Mucosa of stomach (tissue), 1 donor: ENCODE measurements around the gene STPG1.
"Not testable (repeated sequence)": the region's sequence is repeated elsewhere in the genome, so short reads cannot be mapped to it uniquely, and the experiment has no call there.

Experiments used
- H3K27me3 ChIP-seq: one replicate; pipeline ENCODE4 v1.7.0; 2013; ENCODE audit warnings: mild to moderate bottlenecking, low read length; ENCODE audit not compliant: control insufficient read depth, insufficient read depth
- H3K36me3 ChIP-seq: one replicate; pipeline ENCODE4 v1.7.0; 2013; ENCODE audit warnings: low read length; ENCODE audit not compliant: control insufficient read depth, insufficient read depth
- H3K4me1 ChIP-seq: one replicate; pipeline ENCODE4 v1.7.0; 2013; ENCODE audit warnings: mild to moderate bottlenecking, low read length; ENCODE audit not compliant: control insufficient read depth, insufficient read depth
- H3K4me3 ChIP-seq: one replicate; pipeline ENCODE4 v1.7.0; 2013; ENCODE audit warnings: low read length
- H3K9ac ChIP-seq: one replicate; pipeline ENCODE4 v1.7.0; 2013; ENCODE audit warnings: mild to moderate bottlenecking, low read length, moderate library complexity
- H3K9me3 ChIP-seq: one replicate; pipeline ENCODE4 v1.7.0; 2013; ENCODE audit warnings: mild to moderate bottlenecking, low read length, moderate library complexity; ENCODE audit not compliant: control insufficient read depth
- donor health status: Pancreatic carcinoma.

Gene STPG1, protein sequence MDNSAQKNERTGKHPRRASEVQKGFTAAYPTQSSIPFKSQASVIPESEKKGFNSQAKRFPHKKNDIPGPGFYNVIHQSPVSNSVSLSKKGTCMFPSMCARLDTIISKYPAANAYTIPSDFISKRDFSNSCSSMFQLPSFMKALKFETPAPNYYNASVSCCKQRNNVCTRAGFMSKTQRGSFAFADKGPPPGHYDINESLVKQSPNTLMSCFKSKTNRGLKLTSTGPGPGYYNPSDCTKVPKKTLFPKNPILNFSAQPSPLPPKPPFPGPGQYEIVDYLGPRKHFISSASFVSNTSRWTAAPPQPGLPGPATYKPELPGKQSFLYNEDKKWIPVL

DNA sequence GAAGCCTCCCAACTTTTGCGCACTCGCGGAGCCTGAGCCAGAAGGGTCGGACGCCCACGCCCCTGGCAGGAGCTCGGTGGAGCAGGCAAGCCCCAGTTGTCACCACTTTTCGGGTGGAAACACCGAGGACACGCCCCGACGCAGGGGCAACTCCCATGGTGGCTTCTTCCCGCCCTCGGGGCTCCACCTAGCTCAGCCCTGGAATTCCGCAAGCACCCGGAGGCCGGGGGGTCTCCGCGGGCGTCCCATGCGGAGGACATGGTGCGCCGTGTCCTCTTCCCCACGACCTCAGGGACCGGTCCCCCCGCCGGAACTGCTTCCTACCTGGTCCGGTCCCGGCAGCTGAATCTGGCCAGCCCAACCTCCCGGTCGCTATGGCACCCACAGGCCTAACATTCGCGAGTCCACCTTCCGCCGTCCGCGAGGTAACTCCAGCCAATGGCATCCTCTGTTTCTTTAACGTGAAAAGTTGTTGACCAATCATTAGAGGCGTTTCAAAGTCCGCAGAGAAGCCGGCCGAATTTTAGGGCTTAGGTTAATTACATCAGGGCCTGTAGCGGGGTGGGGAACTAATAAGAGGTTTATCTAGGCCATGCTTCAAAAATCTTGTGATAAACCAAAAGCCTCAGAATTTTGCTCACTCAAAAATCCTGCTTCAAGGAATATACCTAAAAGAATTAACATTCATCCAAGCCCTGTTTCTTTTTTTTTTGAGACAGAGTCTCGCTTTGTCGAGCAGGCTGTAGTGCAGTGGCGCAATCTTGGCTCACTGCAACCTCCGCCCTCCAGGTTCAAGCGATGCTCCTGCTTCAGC, at the start of gene STPG1:
STPG1 (minus strand) TSS at position 433 of the 814 bp plus-strand sequence. CDS start 12,394 bp downstream, outside the sequence.
- Histone ChIP-seq H3K4me3 (peak within 1 kb of the TSS; percentile 68), H3K36me3 (no peaks in the 10 kb centered on the region), H3K9ac (peak within 1 kb of the TSS; percentile 92), H3K4me1 (peaks cover 22% of the 10 kb centered on the region), H3K9me3 (no peaks in the 10 kb centered on the region), H3K27me3 (no peaks in the 10 kb centered on the region)

DNA sequence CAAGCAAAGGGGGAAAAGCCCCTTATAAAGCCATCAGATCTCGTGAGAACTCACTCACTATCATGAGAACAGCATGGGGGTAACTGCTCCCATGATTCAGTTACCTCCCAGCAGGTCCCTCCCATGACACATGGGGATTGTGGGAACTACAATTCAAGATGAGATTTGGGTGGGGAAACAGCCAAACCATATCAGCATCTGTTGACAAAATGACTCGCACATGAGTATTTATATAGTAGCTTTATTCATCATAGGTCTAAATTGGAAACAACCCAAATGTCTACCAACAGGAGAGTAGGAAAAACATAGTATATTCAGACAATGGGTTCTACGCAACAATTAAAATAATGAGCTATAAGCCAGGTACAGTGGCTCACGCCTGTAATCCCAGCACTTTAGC, 48.5 kb upstream of the STPG1 start:
- not testable (repeated sequence) for H3K9ac ChIP-seq, H3K9me3 ChIP-seq, H3K4me3 ChIP-seq, H3K27me3 ChIP-seq
- Histone ChIP-seq H3K36me3 (peaks cover 14% of the 10 kb centered on the region), H3K4me1 (peaks cover 20% of the 10 kb centered on the region)

DNA sequence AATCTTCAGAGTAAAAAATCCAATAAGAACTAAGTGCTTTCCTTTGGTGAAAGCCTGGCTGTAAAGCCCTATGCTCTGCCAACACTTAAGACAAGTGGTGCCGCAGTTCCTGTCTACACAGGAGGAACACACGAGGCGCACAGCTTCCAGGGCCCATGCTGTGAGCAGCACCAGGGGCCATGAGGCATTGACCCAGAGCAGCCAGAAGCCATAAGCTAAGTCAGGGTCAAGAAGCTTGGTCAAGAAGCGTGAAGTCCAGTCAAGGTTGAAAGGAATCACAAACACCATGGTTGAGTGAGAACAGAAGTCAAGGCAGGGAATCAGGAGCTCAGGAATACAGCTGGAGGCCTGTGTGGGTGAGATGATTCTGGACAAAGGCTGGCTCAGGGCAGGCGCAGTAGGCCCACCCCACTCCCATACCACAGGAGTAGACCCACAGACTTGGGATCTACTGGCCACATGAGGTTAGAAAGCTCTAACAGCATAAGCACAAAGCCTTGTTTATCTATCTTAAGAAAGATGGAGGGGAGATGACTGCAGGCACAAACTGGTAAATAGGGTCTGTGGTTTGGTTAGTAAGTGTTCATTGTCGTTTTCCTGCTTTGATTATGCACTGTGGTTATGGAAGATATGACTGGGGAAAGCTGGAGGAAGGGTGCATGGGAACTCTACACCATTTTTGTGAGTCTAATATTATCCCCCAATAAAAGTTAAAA, 46.1 kb upstream of the STPG1 start:
- no peak overlapping the region for H3K4me3 ChIP-seq
- H3K27me3 ChIP-seq: no peaks in the 10 kb centered on the region
- H3K9ac ChIP-seq: no peak overlapping the region
- H3K4me1 ChIP-seq: peaks cover 16% of the 10 kb centered on the region
- H3K36me3 ChIP-seq: peaks cover 11% of the 10 kb centered on the region
- H3K9me3 ChIP-seq: no peaks in the 10 kb centered on the region

DNA sequence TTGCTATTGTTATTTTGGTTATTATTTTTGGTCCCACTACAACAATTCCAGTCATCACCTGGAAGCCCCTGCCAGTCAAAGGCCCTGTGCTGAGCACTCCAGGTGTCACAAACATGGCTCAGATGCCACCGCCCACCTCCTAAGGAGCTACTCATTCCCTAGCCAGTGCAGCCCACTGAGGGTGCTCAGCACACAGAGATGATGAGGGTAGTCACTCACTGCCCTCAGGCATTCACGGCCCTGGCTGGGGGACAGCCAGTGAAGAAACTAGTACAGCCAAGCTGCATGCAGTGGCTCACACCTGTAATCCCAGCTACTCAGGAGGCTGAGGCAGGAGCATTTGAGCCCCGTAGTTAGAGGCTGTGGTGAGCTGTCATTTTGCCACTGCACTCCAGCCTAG, 44.3 kb upstream of the STPG1 start:
- H3K9me3 ChIP-seq: no peaks in the 10 kb centered on the region
- H3K4me3 ChIP-seq: no peak overlapping the region
- no peak overlapping the region for H3K9ac ChIP-seq
- H3K36me3 ChIP-seq: peaks cover 12% of the 10 kb centered on the region
- H3K4me1 ChIP-seq: no peaks in the 10 kb centered on the region
- H3K27me3 ChIP-seq: no peaks in the 10 kb centered on the region

DNA sequence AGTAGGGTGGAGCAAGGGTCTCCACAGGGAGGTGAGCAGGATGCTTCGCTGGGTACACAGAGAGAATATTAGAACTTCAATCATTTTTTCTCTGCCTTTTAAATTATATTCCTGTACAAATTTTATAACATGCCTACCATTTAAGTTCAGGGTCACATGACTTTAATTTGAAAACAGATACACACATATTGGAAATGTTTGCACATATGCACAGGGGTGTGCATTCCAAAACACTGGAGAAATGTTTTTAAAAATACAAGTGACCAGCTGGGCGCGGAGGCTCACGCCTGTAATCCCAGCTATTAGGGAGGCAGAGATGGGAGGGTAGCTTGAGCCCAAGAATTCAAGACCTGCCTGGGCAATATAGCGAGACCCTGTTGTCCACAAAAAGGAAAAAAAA, 41.7 kb upstream of the STPG1 start:
- no peaks in the 10 kb centered on the region for H3K4me1 ChIP-seq
- no peak overlapping the region for H3K4me3 ChIP-seq
- no peak overlapping the region for H3K9ac ChIP-seq
- no peaks in the 10 kb centered on the region for H3K27me3 ChIP-seq
- H3K9me3 ChIP-seq: no peaks in the 10 kb centered on the region
- peaks cover 8% of the 10 kb centered on the region for H3K36me3 ChIP-seq

GRCh38 chr1:24454673-24455072, 41.1 kb upstream of the STPG1 start:
- H3K27me3 ChIP-seq: no peaks in the 10 kb centered on the region
- H3K4me3 ChIP-seq: no peak overlapping the region
- H3K4me1 ChIP-seq: no peaks in the 10 kb centered on the region
- H3K9ac ChIP-seq: no peak overlapping the region
- H3K36me3 ChIP-seq: peaks cover 8% of the 10 kb centered on the region
- H3K9me3 ChIP-seq: no peaks in the 10 kb centered on the region

DNA sequence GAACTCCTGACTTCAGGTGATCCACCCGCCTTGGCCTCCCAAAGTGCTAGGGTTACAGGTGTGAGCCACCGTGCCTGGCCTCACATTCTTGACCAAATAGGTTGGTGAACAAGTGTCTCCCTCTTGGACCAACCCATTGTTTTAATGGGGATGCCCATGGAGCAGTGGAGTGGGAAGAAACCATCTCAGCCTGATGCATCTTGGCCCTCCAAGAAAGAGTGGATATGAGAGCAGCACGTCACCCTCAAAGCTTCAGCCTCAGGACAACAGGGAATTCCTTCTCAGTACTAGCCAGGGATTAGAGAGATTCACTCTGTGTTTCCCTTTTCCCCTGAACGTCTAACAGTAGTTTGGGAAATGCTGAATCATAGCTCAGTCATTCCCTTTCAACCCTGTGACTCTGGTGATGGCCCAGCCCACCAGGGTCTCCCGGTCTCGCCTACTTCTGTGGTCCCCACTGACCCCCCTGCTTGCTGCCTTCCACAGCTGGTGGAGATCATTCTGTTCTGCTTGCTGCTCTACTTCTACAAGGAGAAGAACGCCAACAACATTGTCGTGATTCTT, 39.4 kb upstream of the STPG1 start:
- H3K9ac ChIP-seq: no peak overlapping the region
- no peaks in the 10 kb centered on the region for H3K9me3 ChIP-seq
- H3K27me3 ChIP-seq: no peaks in the 10 kb centered on the region
- peaks cover 8% of the 10 kb centered on the region for H3K36me3 ChIP-seq
- H3K4me1 ChIP-seq: no peaks in the 10 kb centered on the region
- no peak overlapping the region for H3K4me3 ChIP-seq

DNA sequence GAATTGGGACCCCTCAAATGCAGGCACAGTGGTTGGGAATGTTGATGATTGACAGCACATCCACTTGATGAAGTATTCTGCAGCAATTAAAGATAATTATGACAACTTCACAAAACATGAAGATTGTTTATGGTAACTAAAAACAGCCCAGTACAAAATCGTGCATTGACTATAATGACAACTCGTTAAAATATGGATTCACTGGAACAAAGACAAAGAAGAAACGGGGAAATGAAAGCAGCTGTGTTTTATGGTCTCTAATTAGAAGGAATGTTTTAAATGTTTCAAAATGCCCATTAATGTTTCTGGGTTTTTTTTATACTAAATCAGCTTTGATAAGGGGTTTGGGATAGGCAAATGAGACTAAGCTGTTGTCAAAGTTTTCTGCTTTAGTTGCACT, 38.2 kb upstream of the STPG1 start:
- Histone ChIP-seq H3K4me1 (no peaks in the 10 kb centered on the region), H3K9me3 (no peaks in the 10 kb centered on the region), H3K36me3 (peaks cover 4% of the 10 kb centered on the region), H3K4me3 (no peak overlapping the region), H3K27me3 (no peaks in the 10 kb centered on the region), H3K9ac (no peak overlapping the region)

GRCh38 chr1:24450857-24451397, 37.3 kb upstream of the STPG1 start:
- H3K9me3 ChIP-seq: no peaks in the 10 kb centered on the region
- no peaks in the 10 kb centered on the region for H3K4me1 ChIP-seq
- H3K27me3 ChIP-seq: no peaks in the 10 kb centered on the region
- peaks cover 4% of the 10 kb centered on the region for H3K36me3 ChIP-seq
- H3K9ac ChIP-seq: no peak overlapping the region
- no peak overlapping the region for H3K4me3 ChIP-seq

- H3K9ac ChIP-seq: no peak overlapping the region
- H3K4me1 ChIP-seq: no peaks in the 10 kb centered on the region
- H3K9me3 ChIP-seq: no peaks in the 10 kb centered on the region
- no peaks in the 10 kb centered on the region for H3K27me3 ChIP-seq
- H3K4me3 ChIP-seq: no peak overlapping the region
- peaks cover 4% of the 10 kb centered on the region for H3K36me3 ChIP-seq
Measured at GRCh38 chr1:24450316-24450715, 36.7 kb upstream of the STPG1 start.

GRCh38 chr1:24446446-24446845, 32.9 kb upstream of the STPG1 start:
- not testable (repeated sequence) for H3K36me3 ChIP-seq, H3K4me1 ChIP-seq, H3K27me3 ChIP-seq, H3K9me3 ChIP-seq, H3K4me3 ChIP-seq, H3K9ac ChIP-seq
